H1 (cell line): ENCODE data around the gene RAB40A. TPM values are rescaled to one million over a fixed set of nuclear protein-coding genes. Genes with fewer than 3 reads are reported as not detected.
A peak's percentile ranks its signal among the peaks of the same experiment; 100 is the strongest.

Source experiments
- CTCF ChIA-PET: fragments of 300-600 bp; sonication (Branson Sonifier 250); formaldehyde crosslinking; loops from one replicate; lab custom pipeline; 2021; ENCODE audit not compliant: partially characterized antibody; lab: Charles Lee
- POLR2A ChIA-PET: fragments of 300-600 bp; sonication (Branson Sonifier 250); formaldehyde crosslinking; loops from one replicate; lab custom pipeline; 2021; ENCODE audit warnings: inconsistent platforms; ENCODE audit not compliant: partially characterized antibody; lab: Charles Lee
- DNase-seq, 2 experiments: peaks; one replicate each; pipeline versions ENCODE4 v3.0.0 to v3.0.0-alpha.2; 2010 to 2022; ENCODE audit warnings: low spot score in 2 of 2, low read depth in 1 of 2, mixed read lengths in 1 of 2
- FAIRE-seq: peaks from 2 replicates; lab custom pipeline; 2011; peaks lifted over from hg19 to GRCh38; lab: Jason Lieb, UNC
- H2AFZ ChIP-seq: 2 replicates; pipeline ENCODE4 v1.8.1; 2012; ENCODE audit warnings: low read length, inconsistent platforms
- H2AK5ac ChIP-seq: 2 replicates; pipeline ENCODE4 v1.6.1; 2013; ENCODE audit warnings: low read depth, low read length
- H2BK120ac ChIP-seq: replicated peaks from 2 replicates; pipeline ENCODE3; 2013; ENCODE audit warnings: low read depth, low read length, inconsistent platforms
- H2BK12ac ChIP-seq: 2 replicates; pipeline ENCODE4 v1.6.1; 2013; ENCODE audit warnings: low read depth, low read length
- H2BK15ac ChIP-seq: 2 replicates; pipeline ENCODE4 v1.6.1; 2013; ENCODE audit warnings: low read length
- H2BK20ac ChIP-seq: 2 replicates; pipeline ENCODE4 v1.6.1; 2013; ENCODE audit warnings: low read length
- H2BK5ac ChIP-seq: 2 replicates; pipeline ENCODE4 v1.6.1; 2013; ENCODE audit warnings: low read depth, low read length
- H3K14ac ChIP-seq: 2 replicates; pipeline ENCODE4 v1.6.1; 2013; ENCODE audit warnings: inconsistent platforms; ENCODE audit not compliant: insufficient read length
- H3K18ac ChIP-seq: 2 replicates; pipeline ENCODE4 v1.6.1; 2013; ENCODE audit warnings: low read length; ENCODE audit errors: extremely low read depth
- H3K23ac ChIP-seq: 2 replicates; pipeline ENCODE4 v1.6.1; 2013; ENCODE audit warnings: inconsistent platforms; ENCODE audit not compliant: insufficient read length
- H3K23me2 ChIP-seq: 2 replicates; pipeline ENCODE4 v1.6.1; 2013; ENCODE audit warnings: low read depth, low read length
- H3K27ac ChIP-seq: 2 replicates; pipeline ENCODE4 v1.6.1; 2011; ENCODE audit warnings: low read depth, low read length, inconsistent platforms
- H3K27me3 ChIP-seq, 4 experiments: replicated peaks in 1 of 4; 1 replicate in 1 of 4; 2 replicates in 3 of 4; pipeline versions ENCODE4 v1.6.1 to v1.8.1; 2011 to 2013; ENCODE audit warnings: low read length in 3 of 4, mild to moderate bottlenecking in 3 of 4, inconsistent platforms in 2 of 4, mixed read lengths in 2 of 4, moderate library complexity in 1 of 4; ENCODE audit not compliant: control insufficient read depth in 3 of 4, insufficient read depth in 3 of 4; ENCODE audit errors: extremely low read depth in 1 of 4
- H3K36me3 ChIP-seq, 4 experiments: 2 replicates each; pipeline versions ENCODE4 v1.6.1 to v1.8.1; 2011 to 2013; ENCODE audit warnings: mild to moderate bottlenecking in 4 of 4, low read length in 3 of 4, moderate library complexity in 2 of 4, control low read depth in 1 of 4, inconsistent platforms in 1 of 4; ENCODE audit not compliant: insufficient read depth in 4 of 4, control insufficient read depth in 2 of 4
- H3K4ac ChIP-seq: replicated peaks from 2 replicates; pipeline ENCODE3; 2013; ENCODE audit warnings: low read length, low read depth, mixed read lengths, inconsistent platforms; ENCODE audit not compliant: insufficient read length
- H3K4me1 ChIP-seq, 4 experiments: replicated peaks in 1 of 4; 1 replicate in 1 of 4; 2 replicates in 3 of 4; pipeline versions ENCODE4 v1.6.1 to v1.8.1; 2011 to 2013; ENCODE audit warnings: low read length in 3 of 4, inconsistent platforms in 2 of 4, mixed read lengths in 1 of 4; ENCODE audit not compliant: insufficient read depth in 4 of 4, control insufficient read depth in 3 of 4
- H3K4me2 ChIP-seq, 2 experiments: 2 replicates each; pipeline versions ENCODE4 v1.6.1 to v1.8.1; 2011 to 2013; ENCODE audit warnings: low read depth in 2 of 2, low read length in 2 of 2, control low read depth in 1 of 2, inconsistent platforms in 1 of 2, mild to moderate bottlenecking in 1 of 2; ENCODE audit not compliant: insufficient read depth in 1 of 2
- H3K4me3 ChIP-seq, 4 experiments: fragments of 200-600, 300-600 bp in 1 of 4; sonication (generic), shearing (Covaris generic), sonication (Bioruptor Twin) in 1 of 4; 2 replicates each; pipeline versions ENCODE4 v1.5.1 to v1.8.1; 2011 to 2016; ENCODE audit warnings: low read length in 4 of 4, low read depth in 3 of 4, control low read depth in 2 of 4, inconsistent platforms in 2 of 4, mild to moderate bottlenecking in 2 of 4, mixed read lengths in 1 of 4, moderate library complexity in 1 of 4; ENCODE audit not compliant: insufficient read depth in 2 of 4; ENCODE audit errors: extremely low read depth in 1 of 4
- H3K56ac ChIP-seq: replicated peaks from 2 replicates; pipeline ENCODE3; 2013; ENCODE audit warnings: low read depth, mild to moderate bottlenecking, mixed read lengths, low read length, inconsistent platforms; ENCODE audit not compliant: insufficient read length
- H3K79me1 ChIP-seq: 2 replicates; pipeline ENCODE4 v1.6.1; 2013; ENCODE audit warnings: low read depth, low read length, control low read depth
- H3K79me2 ChIP-seq, 2 experiments: 2 replicates each; pipeline versions ENCODE4 v1.6.1 to v1.8.1; 2012 to 2013; ENCODE audit warnings: low read length in 2 of 2, mild to moderate bottlenecking in 2 of 2, inconsistent platforms in 1 of 2; ENCODE audit not compliant: insufficient read depth in 2 of 2, control insufficient read depth in 1 of 2
- H3K9ac ChIP-seq, 4 experiments: replicated peaks in 1 of 4; 1 replicate in 1 of 4; 2 replicates in 3 of 4; pipeline versions ENCODE4 v1.6.1 to v1.8.1; 2011 to 2013; ENCODE audit warnings: low read depth in 3 of 4, low read length in 3 of 4, control low read depth in 2 of 4, mild to moderate bottlenecking in 2 of 4, moderate library complexity in 2 of 4, inconsistent platforms in 1 of 4; ENCODE audit errors: extremely low read depth in 1 of 4
- H3K9me3 ChIP-seq, 2 experiments: 2 replicates each; pipeline versions ENCODE4 v1.6.1 to v1.8.1; 2012 to 2013; ENCODE audit warnings: mild to moderate bottlenecking in 2 of 2, moderate library complexity in 2 of 2, control low read depth in 1 of 2, inconsistent platforms in 1 of 2, low read depth in 1 of 2, low read length in 1 of 2, mixed read lengths in 1 of 2; ENCODE audit not compliant: insufficient read depth in 2 of 2
- H4K20me1 ChIP-seq, 2 experiments: replicated peaks in 1 of 2; 2 replicates each; pipeline versions ENCODE3 to v1.8.1; 2011 to 2013; ENCODE audit warnings: inconsistent platforms in 2 of 2, low read length in 2 of 2, mild to moderate bottlenecking in 1 of 2; ENCODE audit not compliant: insufficient read depth in 2 of 2, control insufficient read depth in 1 of 2
- H4K5ac ChIP-seq: 2 replicates; pipeline ENCODE4 v1.6.1; 2013; ENCODE audit warnings: low read length, low read depth, mixed read lengths, inconsistent platforms; ENCODE audit not compliant: insufficient read length
- H4K8ac ChIP-seq: 2 replicates; pipeline ENCODE4 v1.8.0; 2013; ENCODE audit warnings: mild to moderate bottlenecking, moderate library complexity, low read length, inconsistent platforms; ENCODE audit not compliant: insufficient read depth; ENCODE audit errors: extremely low read depth
- H4K91ac ChIP-seq: replicated peaks from 2 replicates; pipeline ENCODE3; 2013; ENCODE audit warnings: low read length, mixed read lengths, inconsistent platforms; ENCODE audit not compliant: insufficient read length
- CEBPB ChIP-seq: IDR thresholded peaks from 2 replicates; pipeline ENCODE4 v1.6.1; 2012; ENCODE audit warnings: low read depth, low read length
- SP2 ChIP-seq: IDR thresholded peaks from 2 replicates; pipeline ENCODE4 v1.6.1; 2012; ENCODE audit warnings: mild to moderate bottlenecking, low read length, inconsistent platforms
- YY1 ChIP-seq: IDR thresholded peaks from 2 replicates; pipeline ENCODE4 v1.6.1; 2011; ENCODE audit warnings: low read depth, mild to moderate bottlenecking, low read length
- WGBS, 2 experiments: shearing (Covaris generic) in 1 of 2; methylation state at CpG; one replicate each; pipeline versions ENCODE4 v1.1.6 to v1.1.7; 2013 to 2015; ENCODE audit warnings: low lambda C conversion rate in 2 of 2, mixed read lengths in 2 of 2, inconsistent platforms in 1 of 2, low coverage in 1 of 2, missing lambda C conversion rate in 1 of 2; ENCODE audit not compliant: insufficient replicate concordance in 2 of 2, insufficient coverage in 1 of 2, insufficient read length in 1 of 2; ENCODE audit errors: extremely low coverage in 1 of 2, missing lambda C conversion rate in 1 of 2; 5-methylcytosine and 5-hydroxymethylcytosine counted together
- polyA plus RNA-seq, 7 experiments: library from polyadenylated mRNA; depleted of rRNA in 3 of 7; stranded (reverse) in 5 of 7; unstranded in 2 of 7; fragments of >200 nt in 5 of 7; fragments of 200-250 nt in 2 of 7; gene quantifications; 1 replicate in 5 of 7; 2 replicates in 1 of 7; 4 replicates in 1 of 7; pipeline versions ENCODE4 v1.2.1 to v1.2.3, GENCODE V29; 2011 to 2013; ENCODE audit warnings: missing spikeins in 2 of 7, mixed read lengths in 2 of 7
- total RNA-seq: library from RNA; stranded (reverse); fragmentation: NEBNext Ultra II Directional; extraction: Animal tissue kit (Norgen Biotek cat#: 25700); gene quantifications from 2 replicates; pipeline ENCODE4 v1.2.1, GENCODE V29; 2021
- TF ChIP-seq, protein P1 (sequence below): IDR thresholded peaks from 2 replicates; pipeline ENCODE4 v1.6.1; 2012; ENCODE audit warnings: low read length, inconsistent platforms
- TF ChIP-seq, protein P2 (sequence below): IDR thresholded peaks from 2 replicates; pipeline ENCODE4 v1.6.1; 2011; ENCODE audit warnings: low read depth, mild to moderate bottlenecking, low read length; ENCODE audit not compliant: insufficient read depth
- TF ChIP-seq, protein P3 (sequence below), 3 experiments: IDR thresholded peaks; 1 replicate in 2 of 3; 2 replicates in 1 of 3; pipeline versions ENCODE4 v1.5.1 to v1.6.1; 2011; ENCODE audit warnings: low read length in 3 of 3, mild to moderate bottlenecking in 3 of 3, inconsistent platforms in 2 of 3, low read depth in 1 of 3, moderate library complexity in 1 of 3; ENCODE audit not compliant: insufficient read depth in 1 of 3; ENCODE audit errors: control extremely low read depth in 1 of 3

The RAB40A gene
- total and polyA plus RNA-seq, 2 of the 8 experiments (the other 6 are each of a cell fraction or from before 2014, with no cell fraction given): 0.09 to 0.21 TPM

DNA sequence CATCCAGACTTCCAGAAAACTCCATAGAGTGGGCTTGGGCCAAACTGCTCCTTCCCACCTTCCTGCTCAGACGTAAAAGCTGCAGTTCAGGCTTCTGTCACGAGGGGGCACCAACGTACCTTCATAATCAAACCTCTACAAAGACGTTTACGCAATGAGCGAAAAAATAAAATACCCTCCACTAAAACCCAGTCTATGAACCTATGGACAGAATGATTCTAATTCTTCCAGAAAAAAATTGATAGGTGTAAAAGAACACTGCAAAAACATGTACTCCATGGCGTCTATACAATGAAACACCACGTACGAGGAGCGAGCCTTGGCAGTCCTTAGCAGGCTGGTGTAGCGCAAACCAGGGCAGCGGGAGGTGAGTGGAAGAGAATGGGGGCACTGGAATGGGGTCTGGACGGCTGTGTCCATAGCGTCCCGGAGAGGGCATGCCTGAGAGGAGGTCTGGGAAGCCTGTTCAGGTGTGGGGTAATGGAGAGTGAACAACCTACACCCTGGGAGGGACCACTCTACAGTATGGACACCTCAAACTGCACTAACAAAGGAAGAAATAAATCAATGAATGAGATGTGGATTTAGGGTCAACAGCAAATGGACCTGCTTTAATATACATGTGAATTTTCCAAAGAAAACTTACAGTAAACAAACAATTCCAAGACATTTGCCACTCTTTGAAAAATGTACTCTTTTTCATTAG is 14.4 kb upstream of the RAB40A start:
- Histone ChIP-seq H3K14ac (no peak overlapping the region), H3K27ac (no peak overlapping the region), H3K23ac (no peak overlapping the region), H4K8ac (no peak overlapping the region; the same call in 1 of the 2 replicates), H2BK120ac (no peak overlapping the region), H2BK12ac (no peak overlapping the region), H3K79me2 (no peaks in the 10 kb centered on the region), H2AFZ (peak overlapping the region; percentile 90; the same call in 1 of the 2 replicates), H2BK15ac (no peak overlapping the region), H3K4me2 (peak overlapping the region; percentile 18 to 70; a peak in 3 of 4 replicates), H3K56ac (no peak overlapping the region), H4K20me1 (no peaks in the 10 kb centered on the region), H3K79me1 (no peaks in the 10 kb centered on the region), H3K27me3 (no peaks in the 10 kb centered on the region), H3K4me3 (peak overlapping the region; percentile 20 to 71 (median 48); a peak in 7 of 8 replicates), H2BK5ac (no peak overlapping the region), H4K91ac (no peak overlapping the region), H3K4me1 (no peaks in the 10 kb centered on the region), H2AK5ac (no peak overlapping the region), H3K18ac (no peak overlapping the region), H3K4ac (no peak overlapping the region), H2BK20ac (no peak overlapping the region), H3K36me3 (no peaks in the 10 kb centered on the region), H3K9ac (no peak overlapping the region), H3K23me2 (no peaks in the 10 kb centered on the region), H3K9me3 (no peaks in the 10 kb centered on the region), H4K5ac (no peak overlapping the region)
- peak; percentile 99 for FAIRE-seq
- peak; percentile 25 to 83 for DNase-seq
- CTCF ChIA-PET: interaction anchor here (0.6 to 2.1 kb wide), 8 partner anchors 10 to 286 kb away, joined by 3 to 8 read pairs (median 3); no protein-coding TSS in a partner anchor
- WGBS, 2 experiments: 5% methylated on average over 15 of the region's 15 CpGs; no CpG with 5 or more reads in 1 of the 2 experiments
- POLR2A ChIA-PET: interaction anchor here (1.2 kb wide), 1 partner anchor 145 kb away, joined by 4 read pairs; no protein-coding TSS in a partner anchor
- no peak for TF ChIP-seq YY1
- no peak for TF ChIP-seq SP2
- TF ChIP-seq CEBPB: peak; percentile 89
- TF ChIP-seq, protein P1, sequence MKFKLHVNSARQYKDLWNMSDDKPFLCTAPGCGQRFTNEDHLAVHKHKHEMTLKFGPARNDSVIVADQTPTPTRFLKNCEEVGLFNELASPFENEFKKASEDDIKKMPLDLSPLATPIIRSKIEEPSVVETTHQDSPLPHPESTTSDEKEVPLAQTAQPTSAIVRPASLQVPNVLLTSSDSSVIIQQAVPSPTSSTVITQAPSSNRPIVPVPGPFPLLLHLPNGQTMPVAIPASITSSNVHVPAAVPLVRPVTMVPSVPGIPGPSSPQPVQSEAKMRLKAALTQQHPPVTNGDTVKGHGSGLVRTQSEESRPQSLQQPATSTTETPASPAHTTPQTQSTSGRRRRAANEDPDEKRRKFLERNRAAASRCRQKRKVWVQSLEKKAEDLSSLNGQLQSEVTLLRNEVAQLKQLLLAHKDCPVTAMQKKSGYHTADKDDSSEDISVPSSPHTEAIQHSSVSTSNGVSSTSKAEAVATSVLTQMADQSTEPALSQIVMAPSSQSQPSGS: no peak
- TF ChIP-seq, protein P2, sequence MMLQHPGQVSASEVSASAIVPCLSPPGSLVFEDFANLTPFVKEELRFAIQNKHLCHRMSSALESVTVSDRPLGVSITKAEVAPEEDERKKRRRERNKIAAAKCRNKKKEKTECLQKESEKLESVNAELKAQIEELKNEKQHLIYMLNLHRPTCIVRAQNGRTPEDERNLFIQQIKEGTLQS: no peak
- TF ChIP-seq, protein P3, sequence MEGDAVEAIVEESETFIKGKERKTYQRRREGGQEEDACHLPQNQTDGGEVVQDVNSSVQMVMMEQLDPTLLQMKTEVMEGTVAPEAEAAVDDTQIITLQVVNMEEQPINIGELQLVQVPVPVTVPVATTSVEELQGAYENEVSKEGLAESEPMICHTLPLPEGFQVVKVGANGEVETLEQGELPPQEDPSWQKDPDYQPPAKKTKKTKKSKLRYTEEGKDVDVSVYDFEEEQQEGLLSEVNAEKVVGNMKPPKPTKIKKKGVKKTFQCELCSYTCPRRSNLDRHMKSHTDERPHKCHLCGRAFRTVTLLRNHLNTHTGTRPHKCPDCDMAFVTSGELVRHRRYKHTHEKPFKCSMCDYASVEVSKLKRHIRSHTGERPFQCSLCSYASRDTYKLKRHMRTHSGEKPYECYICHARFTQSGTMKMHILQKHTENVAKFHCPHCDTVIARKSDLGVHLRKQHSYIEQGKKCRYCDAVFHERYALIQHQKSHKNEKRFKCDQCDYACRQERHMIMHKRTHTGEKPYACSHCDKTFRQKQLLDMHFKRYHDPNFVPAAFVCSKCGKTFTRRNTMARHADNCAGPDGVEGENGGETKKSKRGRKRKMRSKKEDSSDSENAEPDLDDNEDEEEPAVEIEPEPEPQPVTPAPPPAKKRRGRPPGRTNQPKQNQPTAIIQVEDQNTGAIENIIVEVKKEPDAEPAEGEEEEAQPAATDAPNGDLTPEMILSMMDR (IDR thresholded peaks at IDR 0.05; ENCODE audit: control extremely low read depth in 1 of 3, insufficient read depth in 1 of 3, low read depth in 1 of 3, low read length in 3 of 3): peak; percentile 50 to 67 (median 51); a peak in 3 of 4 replicates
